Left lung (tissue), 10 donors: Measurements from ENCODE around the gene SPACA7. TPM values are rescaled to one million over a fixed set of nuclear protein-coding genes. Genes with fewer than 3 reads are reported as not detected.
A peak's percentile ranks its signal among the peaks of the same experiment; 100 is the strongest.
"Not testable (repeated sequence)": the region's sequence is repeated elsewhere in the genome, so short reads cannot be mapped to it uniquely, and the experiment has no call there.

ENCODE experiments used
- ATAC-seq: fragments of 200-7000 bp; cut with Tn5 transposase; one replicate; pipeline ENCODE4 v1.9.1; 2020; ENCODE audit warnings: moderate library complexity
- DNase-seq, 4 donors: peaks; one replicate each; pipeline ENCODE4 v3.0.0-alpha.2; 2013 to 2020
- H3K27ac ChIP-seq, 2 donors: fragments of 200-600 bp; sonication (generic) in 1 of 2; one replicate each; pipeline versions ENCODE4 v1.5.0 to v1.8.0; 2020 to 2021
- H3K27me3 ChIP-seq, 2 donors: fragments of 200-600 bp; sonication (generic) in 1 of 2; one replicate each; pipeline versions ENCODE4 v1.5.0 to v1.8.0; 2020 to 2021
- H3K36me3 ChIP-seq, 2 donors: fragments of 200-600 bp; sonication (generic) in 1 of 2; one replicate each; pipeline versions ENCODE4 v1.5.0 to v1.8.0; 2020 to 2021
- H3K4me1 ChIP-seq, 2 donors: fragments of 200-600 bp; one replicate each; pipeline ENCODE4 v1.8.0; 2021
- H3K4me3 ChIP-seq, 2 donors: fragments of 200-600 bp; sonication (generic) in 1 of 2; one replicate each; pipeline versions ENCODE4 v1.5.0 to v1.8.0; 2020 to 2021; ENCODE audit warnings: mild to moderate bottlenecking in 1 of 2
- H3K9me3 ChIP-seq, 2 donors: fragments of 200-600 bp; sonication (generic) in 1 of 2; one replicate each; pipeline versions ENCODE4 v1.5.0 to v1.8.0; 2020 to 2021
- intact Hi-C, 2 donors: fragments of 100-400 bp; cut with DNase I; formaldehyde crosslinking; loops; one replicate each; pipeline versions ENCODE4 v1.11.2 to v1.14.2; 2022
- polyA plus RNA-seq, 6 donors: library from polyadenylated mRNA; unstranded; fragments of 120-200 nt; gene quantifications; one replicate each; pipeline ENCODE4 v1.2.1, GENCODE V29; 2013; ENCODE audit not compliant: insufficient read length in 6 of 6
- total RNA-seq, 2 donors: library from RNA; stranded (reverse); fragmentation: NEBNext Ultra II Directional; extraction: Animal tissue kit (Norgen Biotek cat#: 25700); gene quantifications; one replicate each; pipeline ENCODE4 v1.2.1, GENCODE V29; 2021
- TF ChIP-seq, protein P1 (sequence below), 2 donors: fragments of 200-600 bp; sonication (generic) in 1 of 2; IDR thresholded peaks; one replicate each; pipeline versions ENCODE4 v1.5.0 to v1.8.0; 2021; ENCODE audit warnings: antibody characterized with exemption in 2 of 2
- donor health status: DM: no; HTN: yes; CAD: no.
- donor health status: DM: no; HTN: no; CAD: no.

The SPACA7 gene
- total and polyA plus RNA-seq, 8 donors: 0.31 TPM; not detected in 7

DNA sequence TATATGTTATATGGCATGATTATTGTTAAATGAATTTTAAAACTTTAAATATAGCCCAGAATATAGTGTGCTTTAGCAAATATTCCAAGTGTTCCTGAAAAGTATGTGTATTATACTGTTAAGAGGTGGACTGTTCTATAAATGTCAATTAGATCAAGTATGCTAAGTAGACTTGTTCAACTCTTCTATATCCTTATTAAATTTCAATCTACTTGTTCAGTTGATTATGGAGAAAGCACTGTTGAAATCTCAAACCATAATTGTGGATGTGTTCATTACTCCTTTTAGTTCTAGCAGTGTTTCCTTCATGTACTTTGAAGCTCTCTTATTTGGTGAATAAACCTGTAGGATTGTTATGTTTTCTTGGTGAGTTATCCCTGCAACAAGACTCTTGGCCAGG lies 52.5 kb downstream of the SPACA7 start:
- H3K36me3 ChIP-seq: no peaks in the 10 kb centered on the region
- H3K4me1 ChIP-seq: no peaks in the 10 kb centered on the region
- H3K9me3 ChIP-seq: peaks cover 0 to 31% of the 10 kb centered on the region in 2 donors
- peaks cover 0 to 14% of the 10 kb centered on the region in 2 donors for H3K27me3 ChIP-seq
- TF ChIP-seq, protein P1, sequence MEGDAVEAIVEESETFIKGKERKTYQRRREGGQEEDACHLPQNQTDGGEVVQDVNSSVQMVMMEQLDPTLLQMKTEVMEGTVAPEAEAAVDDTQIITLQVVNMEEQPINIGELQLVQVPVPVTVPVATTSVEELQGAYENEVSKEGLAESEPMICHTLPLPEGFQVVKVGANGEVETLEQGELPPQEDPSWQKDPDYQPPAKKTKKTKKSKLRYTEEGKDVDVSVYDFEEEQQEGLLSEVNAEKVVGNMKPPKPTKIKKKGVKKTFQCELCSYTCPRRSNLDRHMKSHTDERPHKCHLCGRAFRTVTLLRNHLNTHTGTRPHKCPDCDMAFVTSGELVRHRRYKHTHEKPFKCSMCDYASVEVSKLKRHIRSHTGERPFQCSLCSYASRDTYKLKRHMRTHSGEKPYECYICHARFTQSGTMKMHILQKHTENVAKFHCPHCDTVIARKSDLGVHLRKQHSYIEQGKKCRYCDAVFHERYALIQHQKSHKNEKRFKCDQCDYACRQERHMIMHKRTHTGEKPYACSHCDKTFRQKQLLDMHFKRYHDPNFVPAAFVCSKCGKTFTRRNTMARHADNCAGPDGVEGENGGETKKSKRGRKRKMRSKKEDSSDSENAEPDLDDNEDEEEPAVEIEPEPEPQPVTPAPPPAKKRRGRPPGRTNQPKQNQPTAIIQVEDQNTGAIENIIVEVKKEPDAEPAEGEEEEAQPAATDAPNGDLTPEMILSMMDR (IDR thresholded peaks at IDR 0.05): no peak
- no peak overlapping the region for H3K4me3 ChIP-seq
- H3K27ac ChIP-seq: no peak overlapping the region
- intact Hi-C loops: no loop called here
- ATAC-seq: no peak
- DNase-seq: no peak

DNA sequence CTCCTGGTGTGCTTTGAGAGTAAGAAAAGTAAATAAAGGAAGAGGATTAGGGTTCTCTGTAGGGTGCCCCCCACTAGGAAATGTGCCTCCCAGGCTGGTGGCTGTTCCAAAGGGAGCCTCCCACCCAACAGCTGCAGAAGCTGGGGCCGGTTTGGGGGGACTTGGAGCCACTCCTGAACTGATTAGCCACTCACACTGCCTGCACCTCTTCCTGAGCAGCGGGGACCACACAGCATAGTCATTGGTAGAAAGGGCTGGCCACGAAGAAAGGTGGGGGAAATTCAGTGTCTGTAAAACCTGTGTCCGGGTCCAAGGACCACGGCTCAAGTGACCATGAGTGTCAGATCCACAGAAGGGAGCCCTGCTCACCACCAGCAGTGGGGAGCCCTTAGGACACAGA lies 55.6 kb downstream of the SPACA7 start:
- ATAC-seq: no peak
- no peak for DNase-seq
- Histone ChIP-seq H3K4me1 (no peaks in the 10 kb centered on the region), H3K27ac (no peak overlapping the region), H3K9me3 (peaks cover 0 to 25% of the 10 kb centered on the region in 2 donors), H3K27me3 (peaks cover 0 to 14% of the 10 kb centered on the region in 2 donors), H3K4me3 (no peak overlapping the region), H3K36me3 (no peaks in the 10 kb centered on the region)
- intact Hi-C loops: no loop called here
- TF ChIP-seq, protein P1 (IDR thresholded peaks at IDR 0.05): no peak

DNA sequence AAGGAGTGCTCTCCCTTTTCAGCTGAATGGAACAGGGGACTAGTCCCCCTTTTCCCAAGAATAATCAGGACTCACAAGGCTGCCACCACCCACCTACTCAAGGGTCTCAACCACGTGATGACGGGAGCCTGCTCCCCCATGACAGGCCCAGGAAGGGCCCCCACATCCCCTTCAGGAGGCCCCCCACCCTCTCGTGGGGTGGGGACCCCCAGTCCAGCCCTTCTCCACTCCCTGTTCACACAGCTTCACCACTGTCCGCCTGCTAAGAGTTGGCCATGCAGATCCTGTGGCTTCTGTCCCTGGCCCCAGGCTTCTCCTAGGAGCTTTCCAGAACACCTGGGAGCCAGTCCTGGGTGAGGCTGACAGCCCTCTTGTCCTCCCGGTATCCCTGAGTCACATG lies 56.6 kb downstream of the SPACA7 start:
- H3K36me3 ChIP-seq, ATAC-seq, H3K4me3 ChIP-seq, DNase-seq, H3K4me1 ChIP-seq, intact Hi-C loops, H3K27ac ChIP-seq: not testable (repeated sequence)
- H3K27me3 ChIP-seq: peaks cover 0 to 14% of the 10 kb centered on the region in 2 donors
- H3K9me3 ChIP-seq: peaks cover 0 to 25% of the 10 kb centered on the region in 2 donors

DNA sequence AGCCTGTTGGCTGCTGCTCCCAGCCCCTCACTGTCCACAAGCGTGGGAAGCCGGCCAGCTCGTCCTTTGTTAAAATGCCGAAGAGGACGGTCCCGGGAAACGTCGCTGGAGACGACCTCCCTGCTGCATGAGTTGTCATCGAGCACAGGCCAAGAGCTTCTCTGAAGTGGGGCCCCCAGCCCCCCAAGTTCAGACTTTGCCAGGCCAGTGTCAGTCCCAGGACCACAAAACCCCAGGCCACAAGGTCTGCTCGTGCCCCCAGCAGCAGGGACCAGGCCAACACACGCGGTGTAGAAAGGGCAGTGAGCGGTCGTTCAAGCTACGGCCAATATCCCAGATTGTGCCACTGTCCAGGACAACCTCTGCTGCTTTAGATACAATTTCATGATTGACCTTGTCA lies 57.4 kb downstream of the SPACA7 start:
- ATAC-seq, H3K36me3 ChIP-seq, H3K4me3 ChIP-seq, H3K27ac ChIP-seq, H3K4me1 ChIP-seq, intact Hi-C loops: not testable (repeated sequence)
- DNase-seq: peak in 1 of 4 donors; percentile 45
- peaks cover 0 to 26% of the 10 kb centered on the region in 2 donors for H3K9me3 ChIP-seq
- peaks cover 0 to 14% of the 10 kb centered on the region in 2 donors for H3K27me3 ChIP-seq

DNA sequence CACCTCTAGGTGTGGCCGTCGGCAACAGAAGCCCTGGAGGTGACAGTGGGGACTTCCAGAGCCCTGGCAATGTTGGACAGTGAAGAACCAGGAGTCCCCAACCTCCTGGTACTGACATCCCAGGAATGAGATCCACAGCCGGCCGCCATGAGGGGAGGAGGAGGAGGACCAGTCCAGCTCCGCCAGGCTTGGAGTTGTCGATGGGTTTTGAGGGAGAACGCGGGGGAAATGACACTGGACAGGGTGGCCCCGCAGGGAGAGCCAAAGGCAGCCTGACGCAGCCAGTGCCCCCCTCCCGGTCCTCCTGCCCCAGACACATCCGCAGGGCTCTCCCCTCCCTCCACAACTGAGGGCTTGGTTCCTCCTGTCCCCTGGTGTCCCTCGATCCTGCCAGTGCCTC lies 57.9 kb downstream of the SPACA7 start:
- Histone ChIP-seq H3K9me3 (peaks cover 0 to 26% of the 10 kb centered on the region in 2 donors), H3K36me3 (no peaks in the 10 kb centered on the region), H3K4me1 (no peaks in the 10 kb centered on the region), H3K27ac (no peak overlapping the region), H3K27me3 (peaks cover 0 to 16% of the 10 kb centered on the region in 2 donors), H3K4me3 (no peak overlapping the region)
- ATAC-seq (no peak), DNase-seq (peak in 1 of 4 donors; percentile 60)
- intact Hi-C loops: no loop called here
- TF ChIP-seq, protein P1 (IDR thresholded peaks at IDR 0.05): no peak

DNA sequence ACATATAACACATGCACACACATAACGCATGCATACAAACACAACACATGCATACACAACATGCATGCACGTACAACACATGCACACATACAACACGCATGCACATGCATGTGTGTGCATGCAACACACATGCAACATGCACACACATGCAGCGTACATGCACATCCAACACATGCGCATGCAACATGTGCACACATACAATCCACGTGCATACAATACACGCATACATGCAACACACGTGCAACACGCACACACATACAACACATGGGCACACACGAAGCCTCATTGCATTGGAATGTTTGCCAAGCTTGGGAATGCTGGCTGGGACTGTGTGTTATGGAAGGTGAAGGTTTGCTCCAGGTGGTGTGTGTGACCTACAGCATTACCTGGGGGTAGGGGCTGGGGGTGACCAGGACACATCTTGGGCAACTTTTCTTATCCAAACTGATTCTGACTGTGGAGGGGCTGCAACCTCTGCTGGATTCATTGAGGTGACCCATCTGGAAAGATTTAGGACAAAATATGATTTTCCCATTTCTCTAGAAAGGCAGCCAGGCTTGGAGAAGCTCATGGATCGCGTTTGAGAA lies 58.9 kb downstream of the SPACA7 start:
- Histone ChIP-seq H3K4me1 (no peaks in the 10 kb centered on the region), H3K36me3 (no peaks in the 10 kb centered on the region), H3K4me3 (no peak overlapping the region), H3K27me3 (peaks cover 0 to 26% of the 10 kb centered on the region in 2 donors), H3K27ac (no peak overlapping the region), H3K9me3 (peaks cover 0 to 17% of the 10 kb centered on the region in 2 donors)
- TF ChIP-seq, protein P1 (IDR thresholded peaks at IDR 0.05): no peak
- DNase-seq (no peak), ATAC-seq (no peak)
- intact Hi-C loops: no loop called here
